Anterior cingulate cortex (tissue), 58 donors: ENCODE data around the gene PPP1R3G.
A peak's percentile ranks its signal among the peaks of the same experiment; 100 is the strongest.
"Not testable (repeated sequence)": the region's sequence is repeated elsewhere in the genome, so short reads cannot be mapped to it uniquely, and the experiment has no call there.

Source experiments
- DNase-seq, 58 donors: peaks; one replicate each; lab custom pipeline; 2025; lab: John Stamatoyannopoulos, UW

The PPP1R3G gene

DNA sequence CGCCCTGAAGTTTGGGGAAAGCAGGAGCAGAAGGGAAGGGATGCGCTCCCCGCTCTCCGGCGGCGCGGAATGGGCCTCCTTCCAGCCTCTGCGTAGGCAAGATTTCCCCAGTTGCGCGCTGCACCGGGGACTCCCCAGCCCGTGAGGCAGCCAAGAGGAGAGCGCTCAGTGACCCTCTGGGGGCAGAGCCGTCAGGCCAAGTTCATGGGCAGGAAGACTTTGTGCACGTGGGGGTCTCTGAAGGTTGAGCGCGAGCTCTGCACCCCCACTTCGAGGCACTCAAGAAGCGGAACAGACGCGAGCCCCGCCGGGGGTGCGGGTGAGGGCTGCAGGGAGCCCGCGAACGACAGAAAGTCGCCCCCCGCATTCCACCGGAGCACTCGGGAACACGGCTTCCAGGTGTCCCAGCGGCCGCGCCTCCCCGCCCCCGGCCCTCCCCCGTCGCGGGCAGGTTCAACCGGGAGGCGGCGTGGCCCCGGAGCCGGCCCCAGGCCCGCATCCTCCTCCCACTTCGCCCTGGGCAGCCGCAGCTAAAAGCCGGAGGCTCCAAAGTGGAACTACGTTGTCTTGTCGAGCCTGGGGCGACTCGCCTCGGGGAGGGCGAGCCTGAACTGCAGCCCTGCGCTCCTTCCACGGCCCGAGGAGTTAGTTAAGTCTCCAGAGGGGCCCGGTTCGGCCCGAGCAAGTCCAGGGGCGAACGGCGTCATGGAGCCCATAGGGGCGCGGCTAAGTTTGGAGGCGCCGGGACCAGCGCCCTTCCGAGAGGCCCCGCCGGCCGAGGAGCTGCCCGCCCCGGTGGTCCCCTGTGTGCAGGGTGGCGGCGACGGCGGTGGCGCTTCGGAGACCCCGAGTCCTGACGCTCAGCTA is at the start of gene PPP1R3G:
Gene PPP1R3G (plus strand): TSS at position 561 of the 867 bp plus-strand sequence. CDS start 145 bp downstream, at position 706.
- peak in 22 of 58 donors; percentile 23 to 63 (median 48) for DNase-seq

DNA sequence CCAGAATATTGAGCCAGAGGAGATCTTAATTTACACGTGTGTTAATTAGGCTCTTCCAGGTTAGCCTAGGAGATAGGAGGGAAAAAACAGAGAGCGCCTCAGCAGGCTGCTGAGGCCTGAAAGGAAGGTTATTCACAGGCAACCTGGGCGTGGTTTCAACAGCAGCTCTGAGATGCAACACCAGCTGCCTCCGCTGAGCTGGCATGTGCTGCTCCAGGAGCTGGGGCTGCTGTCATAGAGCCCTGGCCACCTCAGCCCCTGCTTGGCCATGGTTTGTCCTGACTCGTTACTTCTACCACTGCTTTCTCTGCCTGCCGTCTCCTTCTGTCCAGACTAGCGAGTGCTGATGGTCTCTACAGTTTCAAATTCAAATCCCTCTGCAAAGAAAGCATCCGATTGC is 48.9 kb upstream of the PPP1R3G start:
- no peak for DNase-seq

- DNase-seq, result no peak
These were observed 43.2 kb upstream of the PPP1R3G start for GRCh38 chr6:5041955-5042354.

- no peak for DNase-seq
These were observed 42.7 kb upstream of the PPP1R3G start for GRCh38 chr6:5042436-5042835.

GRCh38 chr6:5044866-5045265 is 40.3 kb upstream of the PPP1R3G start:
- DNase-seq, result no peak

- no peak for DNase-seq
These were observed 39.7 kb upstream of the PPP1R3G start for GRCh38 chr6:5045416-5045815.

GRCh38 chr6:5046430-5046829 is 38.7 kb upstream of the PPP1R3G start:
- no peak for DNase-seq

DNA sequence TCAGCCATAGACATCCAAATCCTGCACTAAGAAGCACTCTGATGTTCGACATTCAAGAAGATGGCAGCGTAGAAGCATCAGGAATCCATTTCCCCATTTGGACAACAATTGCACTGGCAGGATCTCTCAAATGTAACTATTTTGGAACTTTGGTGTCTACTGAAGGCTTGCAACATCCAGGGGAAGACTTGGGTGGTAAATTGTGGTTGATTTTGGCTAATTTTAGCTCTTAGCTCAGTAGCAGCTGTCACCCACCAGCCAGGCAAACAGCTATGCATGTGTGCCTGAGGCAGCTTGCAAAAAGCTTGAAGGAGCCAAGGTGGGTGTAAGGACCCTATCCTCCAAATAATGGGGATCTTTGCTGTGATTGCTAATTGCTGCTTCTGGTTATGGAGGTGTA is 35.1 kb upstream of the PPP1R3G start:
- no peak for DNase-seq

DNA sequence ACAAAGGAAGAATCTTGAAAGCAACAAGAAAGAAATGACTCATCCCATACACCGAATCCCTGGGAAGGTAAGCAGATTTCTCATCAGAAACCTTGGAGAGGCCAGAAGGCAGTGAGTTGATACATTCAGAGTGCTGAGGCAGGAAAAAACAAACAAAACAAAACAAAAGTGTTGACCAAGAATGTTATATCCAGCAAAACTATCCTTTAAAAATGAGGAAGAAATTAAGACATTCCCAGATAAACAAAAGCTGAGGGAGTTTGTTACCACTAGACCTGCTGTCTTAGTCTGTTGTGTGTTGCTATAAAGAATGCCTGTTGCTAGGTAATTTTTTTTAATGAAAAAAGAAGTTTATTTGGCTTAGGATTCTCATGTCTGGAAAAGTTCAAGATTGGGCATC is 33.7 kb upstream of the PPP1R3G start:
- no peak for DNase-seq

DNA sequence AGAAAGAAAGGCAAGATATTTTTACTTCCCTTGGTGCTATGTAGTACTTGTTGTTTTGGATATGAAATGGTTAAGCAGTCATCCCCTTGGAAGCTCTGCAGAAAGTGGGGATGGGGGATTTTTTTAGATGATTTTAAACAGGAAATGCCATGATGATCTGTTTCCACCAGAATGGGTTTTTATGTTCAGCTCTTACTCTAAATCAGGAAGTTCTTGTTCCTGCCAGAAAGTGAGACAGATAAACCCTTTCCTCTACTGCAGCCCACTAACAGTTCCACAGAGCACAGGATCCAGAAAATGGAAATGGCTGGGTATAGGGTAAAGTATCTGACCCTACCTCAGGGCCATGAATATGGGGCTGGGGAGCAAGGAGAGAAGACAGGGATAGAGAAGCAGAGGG is 32.1 kb upstream of the PPP1R3G start:
- no peak for DNase-seq

GRCh38 chr6:5053864-5054244 is 31.3 kb upstream of the PPP1R3G start:
- no peak for DNase-seq

- DNase-seq, result no peak
These were observed 30.8 kb upstream of the PPP1R3G start for GRCh38 chr6:5054245-5054873.

DNA sequence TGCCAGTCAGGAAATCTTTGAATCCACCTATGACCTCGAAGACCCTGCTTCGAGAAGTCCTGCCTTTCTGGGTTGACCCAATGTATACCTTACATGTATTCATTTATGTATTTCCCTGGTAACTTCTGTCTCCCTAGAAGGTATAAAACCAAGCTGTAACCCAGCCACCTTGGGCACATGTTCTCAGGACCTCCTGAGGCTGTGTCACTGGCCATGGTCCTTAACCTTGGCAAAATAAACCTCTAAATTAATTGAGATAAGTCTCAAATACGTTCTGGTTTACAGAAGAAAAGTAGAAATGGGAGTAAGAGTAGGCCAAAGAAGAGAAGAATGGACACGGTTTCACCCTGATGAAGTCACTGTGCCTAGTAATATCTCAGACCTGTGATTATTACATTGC is 30.0 kb upstream of the PPP1R3G start:
- DNase-seq, result no peak

- DNase-seq, result no peak
These were observed 26.9 kb upstream of the PPP1R3G start for GRCh38 chr6:5058254-5058653.

DNA sequence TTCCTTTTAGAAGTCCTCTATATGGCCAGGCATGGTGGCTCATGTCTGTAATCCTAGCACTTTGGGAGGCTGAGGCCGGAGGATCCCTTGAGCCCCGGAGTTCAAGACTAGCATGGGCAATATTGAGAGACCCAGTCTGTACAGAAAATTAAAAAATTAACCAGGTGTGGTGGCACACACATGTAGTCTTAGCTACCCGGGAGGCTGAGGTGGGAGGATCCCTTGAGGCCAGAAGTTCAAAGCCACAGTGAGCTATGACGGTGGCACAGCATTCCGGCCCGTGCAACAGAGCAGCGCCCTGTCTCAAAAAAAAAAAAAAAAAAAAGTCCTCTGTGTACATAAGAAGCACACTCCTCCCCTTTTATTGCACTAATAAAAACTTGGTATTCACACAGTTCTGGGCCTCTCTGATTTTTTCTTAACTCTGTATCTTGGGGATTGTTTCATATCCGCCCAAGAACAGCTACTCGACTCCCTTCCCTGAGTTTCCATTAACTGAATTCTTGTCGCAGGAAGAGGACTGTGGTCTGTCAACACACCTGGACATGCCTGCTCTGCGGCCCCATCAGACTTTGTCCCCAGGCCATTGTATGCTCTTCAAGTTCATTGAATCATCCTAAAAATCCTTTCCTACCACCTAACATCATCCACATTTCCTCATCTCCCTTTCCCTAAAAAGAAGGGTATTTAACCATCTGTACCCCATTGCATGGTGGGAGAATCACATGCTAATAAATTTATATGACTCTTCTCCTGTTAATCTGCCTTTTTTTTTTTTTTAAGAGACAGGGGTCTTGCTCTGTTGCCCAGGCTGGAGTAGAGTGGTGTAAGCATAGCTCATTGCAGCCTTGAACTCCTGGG is 25.9 kb upstream of the PPP1R3G start:
- DNase-seq, result no peak

- DNase-seq, result not testable (repeated sequence)
These were observed 24.7 kb upstream of the PPP1R3G start for GRCh38 chr6:5060439-5060838.

DNA sequence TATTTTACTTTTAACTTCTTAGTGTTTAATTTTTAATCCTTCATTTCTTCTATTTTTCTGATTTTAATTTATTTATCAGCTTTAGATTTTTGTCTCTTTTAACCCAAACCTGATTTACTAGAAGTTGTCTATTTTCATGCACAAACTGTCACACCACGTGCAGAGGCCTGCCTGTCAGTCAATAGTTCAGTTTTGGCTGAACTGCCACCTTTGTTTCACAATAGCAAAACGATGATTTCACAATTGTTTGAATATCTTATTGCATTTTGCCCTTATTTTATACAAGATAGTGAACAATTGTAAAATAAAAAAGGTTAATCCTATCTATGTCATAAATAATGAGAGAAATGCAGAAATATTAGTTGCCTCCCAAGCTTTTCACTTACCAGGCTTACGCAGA is 24.0 kb upstream of the PPP1R3G start:
- no peak for DNase-seq

- DNase-seq, result no peak
These were observed 21.5 kb upstream of the PPP1R3G start for GRCh38 chr6:5063617-5064016.

- DNase-seq, result no peak
These were observed 18.6 kb upstream of the PPP1R3G start for GRCh38 chr6:5066456-5067093.

GRCh38 chr6:5067305-5067704 is 17.8 kb upstream of the PPP1R3G start:
- no peak for DNase-seq
